HUES6 (cell line): Measurements from ENCODE around the gene PROX1.

ENCODE experiments used
- H3K27ac ChIP-seq: 2 replicates; pipeline ENCODE4 v1.7.0; 2013; ENCODE audit warnings: low read depth, mild to moderate bottlenecking, low read length, inconsistent platforms
- H3K27me3 ChIP-seq: 2 replicates; pipeline ENCODE4 v1.6.1; 2013; ENCODE audit warnings: low read length; ENCODE audit not compliant: control insufficient read depth, insufficient read depth
- H3K36me3 ChIP-seq: 2 replicates; pipeline ENCODE4 v1.6.1; 2013; ENCODE audit warnings: low read length; ENCODE audit not compliant: control insufficient read depth, insufficient read depth
- H3K4me1 ChIP-seq: 2 replicates; pipeline ENCODE4 v1.6.1; 2013; ENCODE audit warnings: low read length; ENCODE audit not compliant: control insufficient read depth, insufficient read depth
- H3K4me3 ChIP-seq: 2 replicates; pipeline ENCODE4 v1.5.1; 2013; ENCODE audit warnings: low read depth, low read length
- H3K9ac ChIP-seq: one replicate; pipeline ENCODE4 v1.6.1; 2013; ENCODE audit warnings: mild to moderate bottlenecking, low read length
- H3K9me3 ChIP-seq: 2 replicates; pipeline ENCODE4 v1.6.1; 2013; ENCODE audit warnings: low read depth, low read length; ENCODE audit not compliant: control insufficient read depth, insufficient read depth

The PROX1 gene

GRCh38 chr1:213960963-213961362 lies 26.8 kb upstream of the PROX1 start:
- Histone ChIP-seq H3K9me3 (no peaks in the 10 kb centered on the region), H3K36me3 (no peaks in the 10 kb centered on the region), H3K4me1 (no peaks in the 10 kb centered on the region), H3K27me3 (no peaks in the 10 kb centered on the region), H3K9ac (no peak overlapping the region), H3K27ac (no peak overlapping the region), H3K4me3 (no peak overlapping the region)

DNA sequence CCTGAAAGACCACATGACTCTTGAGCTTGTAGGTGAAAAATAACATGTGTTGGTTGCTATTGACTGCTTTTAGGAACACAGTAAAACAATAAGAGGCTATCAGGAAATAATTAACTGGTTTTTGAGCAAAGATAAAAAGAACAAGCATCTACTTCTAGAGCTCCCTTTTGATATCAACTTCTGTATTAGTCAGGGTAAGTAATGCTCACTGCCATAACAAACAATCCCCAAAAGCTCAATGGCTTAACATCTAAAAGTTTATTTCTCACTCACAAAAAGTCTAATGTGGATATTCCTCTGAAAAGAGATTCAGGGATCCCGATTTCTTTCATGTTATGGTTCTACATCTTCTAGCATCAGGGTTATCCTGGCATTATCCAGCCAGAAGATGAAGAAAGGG lies 25.3 kb upstream of the PROX1 start:
- H3K4me1 ChIP-seq: no peaks in the 10 kb centered on the region
- no peak overlapping the region for H3K4me3 ChIP-seq
- H3K27me3 ChIP-seq: no peaks in the 10 kb centered on the region; the same call in 1 of the 2 replicates
- H3K36me3 ChIP-seq: no peaks in the 10 kb centered on the region
- no peak overlapping the region for H3K27ac ChIP-seq
- H3K9ac ChIP-seq: no peak overlapping the region
- H3K9me3 ChIP-seq: no peaks in the 10 kb centered on the region

- H3K4me1 ChIP-seq: no peaks in the 10 kb centered on the region
- H3K27me3 ChIP-seq: no peaks in the 10 kb centered on the region; the same call in 1 of the 2 replicates
- no peaks in the 10 kb centered on the region for H3K36me3 ChIP-seq
- H3K4me3 ChIP-seq: no peak overlapping the region
- H3K9me3 ChIP-seq: no peaks in the 10 kb centered on the region
- H3K9ac ChIP-seq: no peak overlapping the region
- no peak overlapping the region for H3K27ac ChIP-seq
Observed at GRCh38 chr1:213966122-213966521, 21.7 kb upstream of the PROX1 start.

- no peaks in the 10 kb centered on the region for H3K4me1 ChIP-seq
- no peaks in the 10 kb centered on the region; the same call in 1 of the 2 replicates for H3K27me3 ChIP-seq
- no peak overlapping the region for H3K4me3 ChIP-seq
- H3K27ac ChIP-seq: no peak overlapping the region
- H3K36me3 ChIP-seq: no peaks in the 10 kb centered on the region
- no peak overlapping the region for H3K9ac ChIP-seq
- no peaks in the 10 kb centered on the region for H3K9me3 ChIP-seq
Observed at GRCh38 chr1:213968146-213968825, 19.5 kb upstream of the PROX1 start.

GRCh38 chr1:213969958-213970555 lies 17.7 kb upstream of the PROX1 start:
- Histone ChIP-seq H3K9ac (no peak overlapping the region), H3K9me3 (no peaks in the 10 kb centered on the region), H3K36me3 (no peaks in the 10 kb centered on the region), H3K27me3 (no peaks in the 10 kb centered on the region; the same call in 1 of the 2 replicates), H3K4me1 (no peaks in the 10 kb centered on the region), H3K27ac (no peak overlapping the region), H3K4me3 (no peak overlapping the region)

DNA sequence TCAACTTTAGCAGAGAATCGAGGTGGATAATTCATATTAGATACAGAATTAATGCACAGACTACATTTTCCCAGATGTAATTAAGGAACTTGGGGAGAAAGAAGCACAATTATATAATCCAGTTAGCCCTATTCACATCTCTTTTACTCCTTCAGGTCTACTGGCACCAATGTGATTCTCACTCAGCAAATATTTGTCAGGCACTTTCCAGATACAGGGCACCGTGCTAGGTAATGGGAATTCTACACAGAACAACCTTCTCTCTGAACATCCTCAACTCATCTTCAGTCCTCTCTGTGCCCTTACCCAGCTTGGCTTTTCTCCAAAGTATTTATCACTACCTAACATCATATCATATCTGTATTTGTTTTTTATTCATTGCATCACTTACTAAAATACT lies 15.6 kb upstream of the PROX1 start:
- H3K36me3 ChIP-seq: no peaks in the 10 kb centered on the region
- no peak overlapping the region for H3K9ac ChIP-seq
- H3K4me1 ChIP-seq: peaks cover 5% of the 10 kb centered on the region
- H3K27me3 ChIP-seq: peaks cover 6% of the 10 kb centered on the region
- H3K9me3 ChIP-seq: no peaks in the 10 kb centered on the region
- H3K27ac ChIP-seq: no peak overlapping the region
- no peak overlapping the region for H3K4me3 ChIP-seq

DNA sequence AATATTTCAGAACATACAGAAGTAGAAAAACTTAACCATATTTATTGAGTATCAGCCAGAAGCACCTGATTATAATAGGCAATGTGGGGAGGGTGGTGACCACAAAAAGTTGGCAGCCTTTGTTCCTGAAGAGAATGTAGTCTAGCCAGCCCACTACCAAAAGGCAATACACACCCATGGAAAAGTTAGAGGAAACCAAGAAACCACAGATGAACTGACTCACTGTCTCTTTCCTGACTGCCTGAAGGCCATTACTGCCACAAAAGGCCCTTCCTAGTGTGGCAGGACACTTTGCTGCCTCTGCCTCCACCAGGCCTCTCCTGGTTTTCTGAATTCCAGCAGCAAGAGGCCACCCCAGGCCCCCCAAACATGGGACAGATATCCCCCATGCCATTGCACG lies 14.6 kb upstream of the PROX1 start:
- no peaks in the 10 kb centered on the region for H3K36me3 ChIP-seq
- peaks cover 13% of the 10 kb centered on the region for H3K4me1 ChIP-seq
- peaks cover 16% of the 10 kb centered on the region for H3K27me3 ChIP-seq
- H3K9ac ChIP-seq: no peak overlapping the region
- H3K9me3 ChIP-seq: no peaks in the 10 kb centered on the region
- H3K4me3 ChIP-seq: no peak overlapping the region
- no peak overlapping the region for H3K27ac ChIP-seq

DNA sequence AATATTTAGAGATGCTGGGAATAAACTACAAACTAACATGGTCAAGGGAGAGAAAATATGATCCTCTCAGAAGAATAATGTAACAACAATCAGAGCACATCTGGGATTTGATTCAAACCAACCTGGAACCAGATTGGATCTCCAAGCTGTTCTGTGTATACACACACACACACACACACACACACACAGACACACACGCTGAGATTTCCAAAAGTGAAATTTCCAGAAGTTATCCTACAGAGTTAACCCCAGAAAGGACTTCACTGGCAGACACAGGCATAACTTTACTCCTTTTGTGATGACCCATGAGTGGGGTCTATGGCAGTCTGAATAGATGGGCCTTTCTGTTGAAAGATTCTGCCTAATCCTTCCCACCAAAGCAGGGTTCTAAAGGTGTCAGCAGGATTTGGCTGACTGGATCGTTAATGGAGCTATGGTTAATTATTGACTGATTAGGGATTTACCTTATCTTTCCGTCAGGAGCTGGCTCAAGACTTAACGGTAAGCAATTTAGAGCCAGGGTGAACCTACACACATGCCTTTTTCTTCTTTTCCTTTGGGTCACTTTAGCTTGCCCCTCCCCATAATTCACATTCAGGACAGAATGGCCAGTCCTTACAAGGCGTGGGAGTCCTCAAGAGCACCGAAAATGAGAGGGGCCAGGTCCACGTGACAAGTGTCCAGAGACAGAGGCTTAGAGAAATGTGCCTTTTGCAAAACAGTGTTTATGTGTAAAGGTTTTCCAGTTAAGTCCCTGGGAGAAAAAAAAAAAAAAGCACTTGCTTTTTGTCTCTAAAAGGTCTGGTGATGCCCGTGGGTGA lies 10.9 kb upstream of the PROX1 start:
- peaks cover 53% of the 10 kb centered on the region for H3K27me3 ChIP-seq
- no peaks in the 10 kb centered on the region for H3K9me3 ChIP-seq
- no peak overlapping the region for H3K4me3 ChIP-seq
- no peak overlapping the region for H3K27ac ChIP-seq
- H3K9ac ChIP-seq: no peak overlapping the region
- H3K36me3 ChIP-seq: no peaks in the 10 kb centered on the region
- peaks cover 22% of the 10 kb centered on the region for H3K4me1 ChIP-seq

DNA sequence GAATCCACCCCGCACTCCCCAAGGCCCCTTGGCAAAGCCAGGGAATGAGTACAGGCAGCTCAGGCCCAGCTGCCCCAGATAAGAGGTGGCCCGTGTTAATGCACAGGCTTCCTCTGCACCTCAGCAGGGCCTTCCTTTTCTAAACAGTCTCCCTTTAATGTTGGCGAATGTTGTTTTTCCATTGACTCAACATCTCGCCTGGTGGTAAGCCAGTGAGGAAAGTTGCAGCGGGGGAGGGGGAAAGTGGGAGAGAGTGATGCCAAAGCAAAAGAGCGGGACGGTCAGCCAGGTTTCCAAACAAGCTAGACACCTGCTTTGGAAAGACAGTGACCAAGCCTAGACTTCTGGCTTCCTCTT lies 10.3 kb upstream of the PROX1 start:
- Histone ChIP-seq H3K27me3 (peaks cover 59% of the 10 kb centered on the region), H3K27ac (no peak overlapping the region), H3K36me3 (no peaks in the 10 kb centered on the region), H3K9me3 (no peaks in the 10 kb centered on the region), H3K4me3 (no peak overlapping the region), H3K9ac (no peak overlapping the region), H3K4me1 (peaks cover 27% of the 10 kb centered on the region)

- Histone ChIP-seq H3K9ac (no peak overlapping the region), H3K36me3 (no peaks in the 10 kb centered on the region), H3K27me3 (peaks cover 64% of the 10 kb centered on the region), H3K27ac (no peak overlapping the region), H3K9me3 (no peaks in the 10 kb centered on the region), H3K4me3 (no peak overlapping the region), H3K4me1 (peaks cover 27% of the 10 kb centered on the region)
Observed at GRCh38 chr1:213977909-213978308, 9.9 kb upstream of the PROX1 start.
